Liver (tissue), 9 donors: Measurements from ENCODE around the gene SDF2L1. TPM values are rescaled to one million over a fixed set of nuclear protein-coding genes. Genes with fewer than 3 reads are reported as not detected.
A peak's percentile ranks its signal among the peaks of the same experiment; 100 is the strongest.

Experiments used
- DNase-seq: peaks from one replicate; pipeline ENCODE4 v3.0.0-alpha.2; 2017; ENCODE audit warnings: low spot score
- H3K27ac ChIP-seq, 2 donors: one replicate each; pipeline ENCODE4 v1.7.0; 2013; ENCODE audit warnings: inconsistent platforms in 2 of 2, low read length in 2 of 2, control low read depth in 1 of 2, low read depth in 1 of 2, mild to moderate bottlenecking in 1 of 2
- H3K27me3 ChIP-seq, 4 donors: one replicate each; pipeline versions ENCODE4 v1.6.1 to v1.7.0; 2013; ENCODE audit warnings: low read length in 3 of 4, inconsistent platforms in 1 of 4, mild to moderate bottlenecking in 1 of 4, moderate library complexity in 1 of 4; ENCODE audit not compliant: control insufficient read depth in 4 of 4, insufficient read depth in 4 of 4
- H3K36me3 ChIP-seq, 4 donors: one replicate each; pipeline versions ENCODE4 v1.6.1 to v1.7.0; 2013; ENCODE audit warnings: low read length in 3 of 4, mild to moderate bottlenecking in 3 of 4, low read depth in 1 of 4, moderate library complexity in 1 of 4; ENCODE audit not compliant: control insufficient read depth in 4 of 4, insufficient read depth in 3 of 4
- H3K4me1 ChIP-seq, 4 donors: one replicate each; pipeline versions ENCODE4 v1.6.1 to v1.7.0; 2013; ENCODE audit warnings: low read length in 3 of 4, mild to moderate bottlenecking in 3 of 4, moderate library complexity in 1 of 4; ENCODE audit not compliant: control insufficient read depth in 4 of 4, insufficient read depth in 4 of 4
- H3K4me3 ChIP-seq, 3 donors: one replicate each; pipeline versions ENCODE4 v1.6.1 to v1.7.0; 2013; ENCODE audit warnings: low read length in 3 of 3, control low read depth in 1 of 3, low read depth in 1 of 3, mild to moderate bottlenecking in 1 of 3
- H3K9ac ChIP-seq, 2 donors: one replicate each; pipeline ENCODE4 v1.7.0; 2013; ENCODE audit warnings: low read length in 2 of 2, mild to moderate bottlenecking in 2 of 2, moderate library complexity in 2 of 2, control low read depth in 1 of 2, low read depth in 1 of 2
- H3K9me3 ChIP-seq, 4 donors: one replicate each; pipeline versions ENCODE4 v1.6.1 to v1.7.0; 2013; ENCODE audit warnings: low read length in 3 of 4; ENCODE audit not compliant: control insufficient read depth in 4 of 4
- EGR1 ChIP-seq, 2 donors: IDR thresholded peaks; 2 replicates each; pipeline ENCODE4 v1.6.1; 2016 to 2018; ENCODE audit warnings: antibody characterized with exemption in 2 of 2, low read depth in 2 of 2
- FOXA1 ChIP-seq: IDR thresholded peaks from 2 replicates; pipeline ENCODE4 v1.6.1; 2016; ENCODE audit warnings: antibody characterized with exemption
- FOXA2 ChIP-seq: IDR thresholded peaks from 2 replicates; pipeline ENCODE4 v1.6.1; 2016; ENCODE audit warnings: antibody characterized with exemption
- GABPA ChIP-seq, 2 donors: IDR thresholded peaks in 1 of 2; conservative IDR thresholded peaks in 1 of 2; 2 replicates each; pipeline ENCODE4 v1.6.1; 2016; ENCODE audit warnings: antibody characterized with exemption in 2 of 2, mild to moderate bottlenecking in 1 of 2, moderate library complexity in 1 of 2
- HNF4A ChIP-seq, 2 donors: conservative IDR thresholded peaks; 2 replicates each; pipeline ENCODE4 v1.6.1; 2016; ENCODE audit warnings: antibody characterized with exemption in 2 of 2, mild to moderate bottlenecking in 2 of 2
- HNF4G ChIP-seq: IDR thresholded peaks from 2 replicates; pipeline ENCODE4 v1.6.1; 2016; ENCODE audit warnings: antibody characterized with exemption
- JUND ChIP-seq, 2 donors: IDR thresholded peaks; 2 replicates each; pipeline ENCODE4 v1.6.1; 2016; ENCODE audit warnings: antibody characterized with exemption in 2 of 2
- NR2F2 ChIP-seq: IDR thresholded peaks from 2 replicates; pipeline ENCODE4 v1.6.1; 2016; ENCODE audit warnings: antibody characterized with exemption
- RAD21 ChIP-seq, 2 donors: IDR thresholded peaks; 2 replicates each; pipeline ENCODE4 v1.6.1; 2016; ENCODE audit warnings: antibody characterized with exemption in 2 of 2, mild to moderate bottlenecking in 2 of 2
- RXRA ChIP-seq, 2 donors: IDR thresholded peaks; 2 replicates each; pipeline ENCODE4 v1.6.1; 2017 to 2018; ENCODE audit warnings: antibody characterized with exemption in 2 of 2, mild to moderate bottlenecking in 1 of 2
- SP1 ChIP-seq: IDR thresholded peaks from 2 replicates; pipeline ENCODE4 v1.6.1; 2018; ENCODE audit warnings: antibody characterized with exemption, mild to moderate bottlenecking
- TAF1 ChIP-seq: conservative IDR thresholded peaks from 2 replicates; pipeline ENCODE4 v1.6.1; 2016; ENCODE audit warnings: antibody characterized with exemption, mild to moderate bottlenecking
- YY1 ChIP-seq: IDR thresholded peaks from 2 replicates; pipeline ENCODE4 v1.6.1; 2016; ENCODE audit warnings: antibody characterized with exemption, mild to moderate bottlenecking
- WGBS: extraction: QIAGEN DNeasy Blood & Tissue Kit; methylation state at CpG from one replicate; pipeline ENCODE4 v1.1.7; 2013; 5-methylcytosine and 5-hydroxymethylcytosine counted together
- polyA plus RNA-seq, 2 donors: library from polyadenylated mRNA; stranded (reverse) in 1 of 2; unstranded in 1 of 2; fragments of 200-250 nt in 1 of 2; fragments of >200 nt in 1 of 2; fragmentation: Nextera tagmentation in 1 of 2; extraction: Ambion mirVana in 1 of 2; gene quantifications; one replicate each; pipeline versions ENCODE4 v1.2.1 to v1.2.3, GENCODE V29; 2013 to 2015
- total RNA-seq, 2 donors: library from RNA; depleted of rRNA; stranded (reverse); fragments of >200 nt; gene quantifications; one replicate each; pipeline ENCODE4 v1.2.3, GENCODE V29; 2014
- TF ChIP-seq, protein P1 (sequence below): IDR thresholded peaks from 2 replicates; pipeline ENCODE4 v1.6.1; 2016; ENCODE audit warnings: antibody characterized with exemption
- TF ChIP-seq, protein P2 (sequence below): IDR thresholded peaks from 2 replicates; pipeline ENCODE4 v1.6.1; 2016; ENCODE audit warnings: antibody characterized with exemption
- TF ChIP-seq, protein P3 (sequence below): IDR thresholded peaks from 2 replicates; pipeline ENCODE4 v1.6.1; 2016; ENCODE audit warnings: antibody characterized with exemption
- TF ChIP-seq, protein P4 (sequence below): fragments of 150-350 bp; IDR thresholded peaks from 2 replicates; pipeline ENCODE4 v1.5.1; 2017; ENCODE audit warnings: improper control_type of control experiment, low read depth, low read length; ENCODE audit not compliant: missing input control
- TF ChIP-seq, protein P5 (sequence below): IDR thresholded peaks from 2 replicates; pipeline ENCODE4 v1.6.1; 2016; ENCODE audit warnings: antibody characterized with exemption, mild to moderate bottlenecking
- donor health status: healthy.
- donor health status: healthy.
- donor health status: healthy.
- donor health status: healthy.
- donor health status: healthy.

Gene SDF2L1
- total and polyA plus RNA-seq, 4 donors = 36.3 to 173 (median 82.9) TPM

DNA sequence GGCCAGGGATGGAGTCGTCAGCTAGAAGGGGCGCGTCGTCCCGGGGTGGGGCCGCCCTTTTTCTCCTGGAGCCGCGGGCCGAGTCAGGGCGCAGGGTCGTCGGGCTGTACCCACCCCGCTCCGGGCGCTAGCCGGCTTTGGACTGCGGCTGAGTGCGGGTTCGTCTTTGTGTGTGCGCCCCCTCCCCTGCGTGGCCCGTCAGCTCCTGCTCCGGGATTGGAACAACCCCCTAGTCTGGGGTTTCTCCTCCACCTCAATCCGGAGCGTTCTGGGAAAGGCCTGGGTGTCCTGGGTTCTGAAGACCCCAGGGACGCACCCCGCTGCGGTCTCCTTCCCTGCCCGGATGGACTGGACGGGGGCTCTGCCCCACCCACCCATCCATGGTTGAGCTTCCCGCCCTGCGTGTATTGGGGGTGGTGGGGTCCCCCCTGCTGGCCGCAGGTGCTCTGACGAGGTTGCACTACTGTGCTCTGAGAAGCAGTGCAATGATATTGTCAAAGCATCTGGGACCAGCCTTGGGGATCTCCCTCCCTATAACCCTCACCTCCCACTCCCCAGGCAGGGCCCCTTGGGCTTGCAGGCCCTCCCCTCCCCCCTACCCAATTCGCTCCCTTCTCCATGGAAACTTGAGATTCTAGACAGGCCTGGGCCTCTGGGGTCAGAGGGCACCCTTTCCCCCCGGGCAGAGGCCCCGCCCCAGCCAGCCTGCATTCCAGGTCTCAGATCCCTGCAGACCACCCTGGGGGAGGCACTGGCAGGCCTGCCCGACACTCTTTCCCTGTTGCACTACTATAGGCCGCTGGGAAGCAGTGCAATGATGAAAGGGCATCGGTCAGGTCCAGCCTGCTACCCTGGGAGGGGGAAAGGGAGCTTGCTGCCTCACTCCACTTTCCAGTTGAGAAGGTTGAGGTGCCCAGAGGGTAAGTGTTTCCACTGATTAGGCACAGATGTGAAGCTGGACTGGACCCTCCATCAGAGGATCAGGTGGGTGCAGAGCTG, 10.7 kb downstream of the SDF2L1 start:
- peaks cover 11 to 21% (median 18%) of the 10 kb centered on the region in 4 donors for H3K4me1 ChIP-seq
- H3K9me3 ChIP-seq = no peaks in the 10 kb centered on the region
- H3K27me3 ChIP-seq = no peaks in the 10 kb centered on the region
- WGBS = 41% methylated on average over 40 of the region's 40 CpGs
- H3K36me3 ChIP-seq = peaks cover 0 to 5% (median 3%) of the 10 kb centered on the region in 4 donors
- H3K9ac ChIP-seq = no peak overlapping the region
- H3K27ac ChIP-seq = no peak overlapping the region
- H3K4me3 ChIP-seq = peak overlapping the region in 1 of 3 donors; percentile 50
- TF ChIP-seq, protein P1, sequence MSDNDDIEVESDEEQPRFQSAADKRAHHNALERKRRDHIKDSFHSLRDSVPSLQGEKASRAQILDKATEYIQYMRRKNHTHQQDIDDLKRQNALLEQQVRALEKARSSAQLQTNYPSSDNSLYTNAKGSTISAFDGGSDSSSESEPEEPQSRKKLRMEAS = no peak
- TF ChIP-seq SP1 = no peak
- TF ChIP-seq YY1 = no peak
- TF ChIP-seq HNF4A (conservative IDR thresholded peaks at IDR 0.05) = no peak
- no peak for TF ChIP-seq RAD21 (IDR thresholded peaks at IDR 0.05)
- TF ChIP-seq, protein P2, sequence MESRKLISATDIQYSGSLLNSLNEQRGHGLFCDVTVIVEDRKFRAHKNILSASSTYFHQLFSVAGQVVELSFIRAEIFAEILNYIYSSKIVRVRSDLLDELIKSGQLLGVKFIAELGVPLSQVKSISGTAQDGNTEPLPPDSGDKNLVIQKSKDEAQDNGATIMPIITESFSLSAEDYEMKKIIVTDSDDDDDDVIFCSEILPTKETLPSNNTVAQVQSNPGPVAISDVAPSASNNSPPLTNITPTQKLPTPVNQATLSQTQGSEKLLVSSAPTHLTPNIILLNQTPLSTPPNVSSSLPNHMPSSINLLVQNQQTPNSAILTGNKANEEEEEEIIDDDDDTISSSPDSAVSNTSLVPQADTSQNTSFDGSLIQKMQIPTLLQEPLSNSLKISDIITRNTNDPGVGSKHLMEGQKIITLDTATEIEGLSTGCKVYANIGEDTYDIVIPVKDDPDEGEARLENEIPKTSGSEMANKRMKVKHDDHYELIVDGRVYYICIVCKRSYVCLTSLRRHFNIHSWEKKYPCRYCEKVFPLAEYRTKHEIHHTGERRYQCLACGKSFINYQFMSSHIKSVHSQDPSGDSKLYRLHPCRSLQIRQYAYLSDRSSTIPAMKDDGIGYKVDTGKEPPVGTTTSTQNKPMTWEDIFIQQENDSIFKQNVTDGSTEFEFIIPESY = no peak
- TF ChIP-seq, protein P3, sequence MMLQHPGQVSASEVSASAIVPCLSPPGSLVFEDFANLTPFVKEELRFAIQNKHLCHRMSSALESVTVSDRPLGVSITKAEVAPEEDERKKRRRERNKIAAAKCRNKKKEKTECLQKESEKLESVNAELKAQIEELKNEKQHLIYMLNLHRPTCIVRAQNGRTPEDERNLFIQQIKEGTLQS = no peak
- TF ChIP-seq GABPA (IDR thresholded peaks at IDR 0.05 in 1 of 2, conservative IDR thresholded peaks at IDR 0.05 in 1 of 2) = no peak
- TF ChIP-seq RXRA (IDR thresholded peaks at IDR 0.05) = no peak
- TF ChIP-seq FOXA1 = no peak
- TF ChIP-seq, protein P4, sequence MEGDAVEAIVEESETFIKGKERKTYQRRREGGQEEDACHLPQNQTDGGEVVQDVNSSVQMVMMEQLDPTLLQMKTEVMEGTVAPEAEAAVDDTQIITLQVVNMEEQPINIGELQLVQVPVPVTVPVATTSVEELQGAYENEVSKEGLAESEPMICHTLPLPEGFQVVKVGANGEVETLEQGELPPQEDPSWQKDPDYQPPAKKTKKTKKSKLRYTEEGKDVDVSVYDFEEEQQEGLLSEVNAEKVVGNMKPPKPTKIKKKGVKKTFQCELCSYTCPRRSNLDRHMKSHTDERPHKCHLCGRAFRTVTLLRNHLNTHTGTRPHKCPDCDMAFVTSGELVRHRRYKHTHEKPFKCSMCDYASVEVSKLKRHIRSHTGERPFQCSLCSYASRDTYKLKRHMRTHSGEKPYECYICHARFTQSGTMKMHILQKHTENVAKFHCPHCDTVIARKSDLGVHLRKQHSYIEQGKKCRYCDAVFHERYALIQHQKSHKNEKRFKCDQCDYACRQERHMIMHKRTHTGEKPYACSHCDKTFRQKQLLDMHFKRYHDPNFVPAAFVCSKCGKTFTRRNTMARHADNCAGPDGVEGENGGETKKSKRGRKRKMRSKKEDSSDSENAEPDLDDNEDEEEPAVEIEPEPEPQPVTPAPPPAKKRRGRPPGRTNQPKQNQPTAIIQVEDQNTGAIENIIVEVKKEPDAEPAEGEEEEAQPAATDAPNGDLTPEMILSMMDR = no peak
- TF ChIP-seq HNF4G = no peak
- no peak for TF ChIP-seq TAF1
- TF ChIP-seq, protein P5, sequence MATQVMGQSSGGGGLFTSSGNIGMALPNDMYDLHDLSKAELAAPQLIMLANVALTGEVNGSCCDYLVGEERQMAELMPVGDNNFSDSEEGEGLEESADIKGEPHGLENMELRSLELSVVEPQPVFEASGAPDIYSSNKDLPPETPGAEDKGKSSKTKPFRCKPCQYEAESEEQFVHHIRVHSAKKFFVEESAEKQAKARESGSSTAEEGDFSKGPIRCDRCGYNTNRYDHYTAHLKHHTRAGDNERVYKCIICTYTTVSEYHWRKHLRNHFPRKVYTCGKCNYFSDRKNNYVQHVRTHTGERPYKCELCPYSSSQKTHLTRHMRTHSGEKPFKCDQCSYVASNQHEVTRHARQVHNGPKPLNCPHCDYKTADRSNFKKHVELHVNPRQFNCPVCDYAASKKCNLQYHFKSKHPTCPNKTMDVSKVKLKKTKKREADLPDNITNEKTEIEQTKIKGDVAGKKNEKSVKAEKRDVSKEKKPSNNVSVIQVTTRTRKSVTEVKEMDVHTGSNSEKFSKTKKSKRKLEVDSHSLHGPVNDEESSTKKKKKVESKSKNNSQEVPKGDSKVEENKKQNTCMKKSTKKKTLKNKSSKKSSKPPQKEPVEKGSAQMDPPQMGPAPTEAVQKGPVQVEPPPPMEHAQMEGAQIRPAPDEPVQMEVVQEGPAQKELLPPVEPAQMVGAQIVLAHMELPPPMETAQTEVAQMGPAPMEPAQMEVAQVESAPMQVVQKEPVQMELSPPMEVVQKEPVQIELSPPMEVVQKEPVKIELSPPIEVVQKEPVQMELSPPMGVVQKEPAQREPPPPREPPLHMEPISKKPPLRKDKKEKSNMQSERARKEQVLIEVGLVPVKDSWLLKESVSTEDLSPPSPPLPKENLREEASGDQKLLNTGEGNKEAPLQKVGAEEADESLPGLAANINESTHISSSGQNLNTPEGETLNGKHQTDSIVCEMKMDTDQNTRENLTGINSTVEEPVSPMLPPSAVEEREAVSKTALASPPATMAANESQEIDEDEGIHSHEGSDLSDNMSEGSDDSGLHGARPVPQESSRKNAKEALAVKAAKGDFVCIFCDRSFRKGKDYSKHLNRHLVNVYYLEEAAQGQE = no peak
- TF ChIP-seq EGR1 (IDR thresholded peaks at IDR 0.05; ENCODE audit: low read depth in 2 of 2) = no peak
- no peak for TF ChIP-seq FOXA2
- TF ChIP-seq JUND (IDR thresholded peaks at IDR 0.05) = no peak
- no peak for TF ChIP-seq NR2F2
- no peak for DNase-seq
